HCT116 (cell line): ENCODE results near the gene TBCD. TPM values are rescaled to one million over a fixed set of nuclear protein-coding genes. Genes with fewer than 3 reads are reported as not detected.

Experiments used
- ATAC-seq: fragments of 200-7000 bp; cut with Tn5 transposase; 2 replicates; pipeline ENCODE4 v1.9.1; 2020; ENCODE audit warnings: mild to moderate bottlenecking, moderate library complexity
- BruUV-seq: library from RNA; stranded (reverse); fragments of 400-500 nt; replicated peaks from 2 replicates; lab custom pipeline; 2021; lab: Mats Ljungman, UMichigan
- CTCF ChIA-PET: fragments of 300-600 bp; sonication (Branson Sonifier 250); formaldehyde crosslinking; loops from one replicate; lab custom pipeline; 2021; ENCODE audit warnings: antibody characterized with exemption; lab: Charles Lee
- POLR2A ChIA-PET: fragments of 300-600, 350-600 bp; sonication (Branson Sonifier 250); formaldehyde crosslinking; loops from one replicate; lab custom pipeline; 2021; ENCODE audit warnings: antibody characterized with exemption; lab: Charles Lee
- RAD21 ChIA-PET, 2 experiments: fragments of 300-600 bp; sonication (Branson Sonifier 250); formaldehyde crosslinking; loops; one replicate each; lab custom pipeline; 2023; ENCODE audit warnings: low total read pairs in 2 of 2; ENCODE audit not compliant: uncharacterized antibody in 2 of 2, unreplicated experiment in 2 of 2, low non-redundant PET in 1 of 2; lab: Charles Lee
- DNase-seq: peaks from one replicate; pipeline ENCODE4 v3.0.0-alpha.2; 2010; ENCODE audit warnings: low read depth, low spot score
- H2AFZ ChIP-seq: fragments of 200-600 bp; shearing (Covaris generic), sonication (generic); 2 replicates; pipeline ENCODE4 v1.6.1; 2017; ENCODE audit warnings: low read depth, mixed run types, mixed read lengths, antibody characterized with exemption, low read length; ENCODE audit not compliant: poor library complexity, severe bottlenecking
- H3K27ac ChIP-seq: 2 replicates; pipeline ENCODE4 v1.5.1; 2012; ENCODE audit warnings: low read depth, low read length
- H3K27me3 ChIP-seq: fragments of 200-600 bp; sonication (generic); 2 replicates; pipeline ENCODE4 v1.6.1; 2016; ENCODE audit warnings: mixed run types, low read length, mixed read lengths; ENCODE audit not compliant: insufficient read depth
- H3K36me3 ChIP-seq, 2 experiments: fragments of 200-500 bp in 1 of 2; fragments of 200-600 bp in 1 of 2; sonication (Bioruptor generic) in 1 of 2; sonication (generic) in 1 of 2; 2 replicates each; pipeline versions ENCODE4 v1.5.1 to v1.6.1; 2014 to 2016; ENCODE audit warnings: low read length in 2 of 2, inconsistent platforms in 1 of 2, mixed read lengths in 1 of 2, mixed run types in 1 of 2; ENCODE audit not compliant: insufficient read depth in 2 of 2, control insufficient read depth in 1 of 2
- H3K4me1 ChIP-seq, 2 experiments: fragments of 200-600 bp in 1 of 2; sonication (generic) in 1 of 2; 2 replicates each; pipeline versions ENCODE4 v1.5.1 to v1.6.1; 2012 to 2017; ENCODE audit warnings: low read length in 2 of 2, inconsistent platforms in 1 of 2, mild to moderate bottlenecking in 1 of 2, mixed read lengths in 1 of 2, mixed run types in 1 of 2, moderate library complexity in 1 of 2; ENCODE audit not compliant: insufficient read depth in 2 of 2, control insufficient read depth in 1 of 2
- H3K4me2 ChIP-seq: fragments of 200-600 bp; sonication (generic); 2 replicates; pipeline ENCODE4 v1.6.1; 2017; ENCODE audit warnings: mixed run types, low read length, mixed read lengths
- H3K4me3 ChIP-seq, 2 experiments: fragments of 200-600 bp in 1 of 2; sonication (generic) in 1 of 2; replicated peaks in 1 of 2; 2 replicates each; pipeline ENCODE4 v1.5.1; 2011 to 2016; ENCODE audit warnings: low read length in 2 of 2, control low read depth in 1 of 2, low read depth in 1 of 2, mild to moderate bottlenecking in 1 of 2, mixed read lengths in 1 of 2, mixed run types in 1 of 2
- H3K79me2 ChIP-seq: fragments of 200-600 bp; sonication (generic); 2 replicates; pipeline ENCODE4 v1.6.1; 2017; ENCODE audit warnings: mild to moderate bottlenecking, mixed run types, low read length, moderate library complexity, mixed read lengths; ENCODE audit not compliant: insufficient read depth
- H3K9ac ChIP-seq: fragments of 200-600 bp; sonication (generic); 2 replicates; pipeline ENCODE4 v1.6.1; 2016; ENCODE audit warnings: low read length, mixed read lengths
- H3K9me2 ChIP-seq: fragments of 200-600 bp; sonication (generic), shearing (Covaris generic); 2 replicates; pipeline ENCODE4 v1.6.1; 2017; ENCODE audit warnings: mixed run types, mild to moderate bottlenecking, moderate library complexity; ENCODE audit not compliant: insufficient read depth
- H3K9me3 ChIP-seq, 2 experiments: fragments of 200-500 bp in 1 of 2; fragments of 200-600 bp in 1 of 2; sonication (Bioruptor generic) in 1 of 2; sonication (generic) in 1 of 2; 2 replicates each; pipeline ENCODE4 v1.6.1; 2014 to 2017; ENCODE audit warnings: low read length in 2 of 2, mixed read lengths in 2 of 2, inconsistent platforms in 1 of 2, low read depth in 1 of 2, mild to moderate bottlenecking in 1 of 2, mixed run types in 1 of 2, moderate library complexity in 1 of 2; ENCODE audit not compliant: control insufficient read depth in 1 of 2, insufficient read depth in 1 of 2
- H4K20me1 ChIP-seq: fragments of 200-600 bp; sonication (generic), shearing (Covaris generic); 2 replicates; pipeline ENCODE4 v1.6.1; 2017; ENCODE audit warnings: mixed run types, mild to moderate bottlenecking, moderate library complexity; ENCODE audit not compliant: insufficient read depth
- CBX3 ChIP-seq: IDR thresholded peaks from 2 replicates; pipeline ENCODE4 v1.6.1; 2012; ENCODE audit warnings: low read depth
- EGR1 ChIP-seq: IDR thresholded peaks from 2 replicates; pipeline ENCODE4 v1.6.1; 2012; ENCODE audit warnings: low read depth
- ELF1 ChIP-seq: IDR thresholded peaks from 2 replicates; pipeline ENCODE4 v1.6.1; 2012; ENCODE audit warnings: low read depth, borderline replicate concordance
- EZH2 ChIP-seq: fragments of 200-600 bp; sonication (generic); IDR thresholded peaks from 2 replicates; pipeline ENCODE4 v1.6.1; 2017; ENCODE audit warnings: antibody characterized with exemption, mixed run types
- FOSL1 ChIP-seq: IDR thresholded peaks from 2 replicates; pipeline ENCODE4 v1.6.1; 2012; ENCODE audit warnings: low read depth
- POLR2A ChIP-seq: IDR thresholded peaks from 2 replicates; pipeline ENCODE4 v1.7.0; 2011; ENCODE audit warnings: borderline replicate concordance; ENCODE audit not compliant: insufficient read depth, insufficient read length; ENCODE audit errors: extremely low read depth
- RAD21 ChIP-seq: IDR thresholded peaks from 2 replicates; pipeline ENCODE4 v1.6.1; 2012; ENCODE audit warnings: low read depth, mild to moderate bottlenecking
- SP1 ChIP-seq: IDR thresholded peaks from 2 replicates; pipeline ENCODE4 v1.6.1; 2012; ENCODE audit warnings: low read depth
- SRF ChIP-seq: IDR thresholded peaks from 2 replicates; pipeline ENCODE4 v1.6.1; 2012; ENCODE audit warnings: low read depth
- YY1 ChIP-seq: IDR thresholded peaks from 2 replicates; pipeline ENCODE4 v1.6.1; 2011; ENCODE audit warnings: low read length, low read depth, moderate library complexity, mild to moderate bottlenecking; ENCODE audit not compliant: insufficient replicate concordance; ENCODE audit errors: extremely low read depth
- ZNF274 ChIP-seq: fragments of 200-500 bp; sonication (Bioruptor generic); IDR thresholded peaks from 2 replicates; pipeline ENCODE4 v1.6.1; 2014; ENCODE audit warnings: mild to moderate bottlenecking, low read depth, low read length, inconsistent platforms
- intact Hi-C: fragments of 100-400 bp; cut with micrococcal nuclease; formaldehyde crosslinking; loops from 2 replicates; pipeline ENCODE4 v1.10.0; 2022
- total RNA-seq: library from RNA; stranded (reverse); gene quantifications from one replicate; pipeline ENCODE4 v1.2.1, GENCODE V29; 2021; ENCODE audit not compliant: unreplicated experiment
- TF ChIP-seq, protein P1 (sequence below): IDR thresholded peaks from 2 replicates; pipeline ENCODE4 v1.6.1; 2011; ENCODE audit warnings: mild to moderate bottlenecking, low read length, moderate library complexity; ENCODE audit not compliant: insufficient replicate concordance; ENCODE audit errors: extremely low read depth
- TF ChIP-seq, protein P2 (sequence below): IDR thresholded peaks from 2 replicates; pipeline ENCODE4 v1.6.1; 2012
- TF ChIP-seq, protein P3 (sequence below): IDR thresholded peaks from 2 replicates; pipeline ENCODE4 v1.6.1; 2012; ENCODE audit warnings: low read depth

TBCD gene
- total RNA-seq, 1 experiment from 2014 or later: 152 TPM

DNA sequence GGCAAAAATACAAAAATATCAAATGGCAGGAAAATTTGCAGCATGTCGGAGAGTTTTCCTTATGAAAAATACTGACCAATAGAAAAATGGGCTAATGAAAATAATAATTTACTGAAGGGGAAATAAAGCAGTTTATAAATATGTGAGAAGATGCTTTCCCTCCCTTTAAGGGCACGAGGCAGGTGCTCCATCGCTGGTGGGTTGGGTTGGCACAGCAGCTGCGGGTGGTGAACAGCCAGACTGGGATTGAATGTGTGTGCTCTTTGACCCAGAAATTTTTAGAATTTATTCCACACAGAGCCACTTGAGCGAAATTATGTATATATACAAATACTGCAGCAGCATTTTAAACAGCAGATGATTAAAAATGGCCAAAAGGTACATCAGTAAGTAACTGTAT lies 197.1 kb downstream of the TBCD start:
- BruUV-seq: no TSS peak
- POLR2A ChIA-PET: no interaction called here
- RAD21 ChIA-PET: no interaction called here
- no peaks in the 10 kb centered on the region for H3K79me2 ChIP-seq
- no peak overlapping the region for H3K9ac ChIP-seq
- TF ChIP-seq, protein P1, sequence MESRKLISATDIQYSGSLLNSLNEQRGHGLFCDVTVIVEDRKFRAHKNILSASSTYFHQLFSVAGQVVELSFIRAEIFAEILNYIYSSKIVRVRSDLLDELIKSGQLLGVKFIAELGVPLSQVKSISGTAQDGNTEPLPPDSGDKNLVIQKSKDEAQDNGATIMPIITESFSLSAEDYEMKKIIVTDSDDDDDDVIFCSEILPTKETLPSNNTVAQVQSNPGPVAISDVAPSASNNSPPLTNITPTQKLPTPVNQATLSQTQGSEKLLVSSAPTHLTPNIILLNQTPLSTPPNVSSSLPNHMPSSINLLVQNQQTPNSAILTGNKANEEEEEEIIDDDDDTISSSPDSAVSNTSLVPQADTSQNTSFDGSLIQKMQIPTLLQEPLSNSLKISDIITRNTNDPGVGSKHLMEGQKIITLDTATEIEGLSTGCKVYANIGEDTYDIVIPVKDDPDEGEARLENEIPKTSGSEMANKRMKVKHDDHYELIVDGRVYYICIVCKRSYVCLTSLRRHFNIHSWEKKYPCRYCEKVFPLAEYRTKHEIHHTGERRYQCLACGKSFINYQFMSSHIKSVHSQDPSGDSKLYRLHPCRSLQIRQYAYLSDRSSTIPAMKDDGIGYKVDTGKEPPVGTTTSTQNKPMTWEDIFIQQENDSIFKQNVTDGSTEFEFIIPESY: no peak
- TF ChIP-seq RAD21 (no peak), ELF1 (no peak), ZNF274 (no peak), CBX3 (no peak), YY1 (no peak), SRF (no peak), POLR2A (no peak), EZH2 (no peak), SP1 (no peak), FOSL1 (no peak), EGR1 (no peak)
- TF ChIP-seq, protein P2, sequence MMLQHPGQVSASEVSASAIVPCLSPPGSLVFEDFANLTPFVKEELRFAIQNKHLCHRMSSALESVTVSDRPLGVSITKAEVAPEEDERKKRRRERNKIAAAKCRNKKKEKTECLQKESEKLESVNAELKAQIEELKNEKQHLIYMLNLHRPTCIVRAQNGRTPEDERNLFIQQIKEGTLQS: no peak
- TF ChIP-seq, protein P3, sequence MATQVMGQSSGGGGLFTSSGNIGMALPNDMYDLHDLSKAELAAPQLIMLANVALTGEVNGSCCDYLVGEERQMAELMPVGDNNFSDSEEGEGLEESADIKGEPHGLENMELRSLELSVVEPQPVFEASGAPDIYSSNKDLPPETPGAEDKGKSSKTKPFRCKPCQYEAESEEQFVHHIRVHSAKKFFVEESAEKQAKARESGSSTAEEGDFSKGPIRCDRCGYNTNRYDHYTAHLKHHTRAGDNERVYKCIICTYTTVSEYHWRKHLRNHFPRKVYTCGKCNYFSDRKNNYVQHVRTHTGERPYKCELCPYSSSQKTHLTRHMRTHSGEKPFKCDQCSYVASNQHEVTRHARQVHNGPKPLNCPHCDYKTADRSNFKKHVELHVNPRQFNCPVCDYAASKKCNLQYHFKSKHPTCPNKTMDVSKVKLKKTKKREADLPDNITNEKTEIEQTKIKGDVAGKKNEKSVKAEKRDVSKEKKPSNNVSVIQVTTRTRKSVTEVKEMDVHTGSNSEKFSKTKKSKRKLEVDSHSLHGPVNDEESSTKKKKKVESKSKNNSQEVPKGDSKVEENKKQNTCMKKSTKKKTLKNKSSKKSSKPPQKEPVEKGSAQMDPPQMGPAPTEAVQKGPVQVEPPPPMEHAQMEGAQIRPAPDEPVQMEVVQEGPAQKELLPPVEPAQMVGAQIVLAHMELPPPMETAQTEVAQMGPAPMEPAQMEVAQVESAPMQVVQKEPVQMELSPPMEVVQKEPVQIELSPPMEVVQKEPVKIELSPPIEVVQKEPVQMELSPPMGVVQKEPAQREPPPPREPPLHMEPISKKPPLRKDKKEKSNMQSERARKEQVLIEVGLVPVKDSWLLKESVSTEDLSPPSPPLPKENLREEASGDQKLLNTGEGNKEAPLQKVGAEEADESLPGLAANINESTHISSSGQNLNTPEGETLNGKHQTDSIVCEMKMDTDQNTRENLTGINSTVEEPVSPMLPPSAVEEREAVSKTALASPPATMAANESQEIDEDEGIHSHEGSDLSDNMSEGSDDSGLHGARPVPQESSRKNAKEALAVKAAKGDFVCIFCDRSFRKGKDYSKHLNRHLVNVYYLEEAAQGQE: no peak
- H3K27me3 ChIP-seq: no peaks in the 10 kb centered on the region
- H3K9me3 ChIP-seq: peaks cover 20 to 24% of the 10 kb centered on the region in 2 experiments; a peak in 3 of 4 replicates
- no peak overlapping the region for H3K27ac ChIP-seq
- H2AFZ ChIP-seq: no peak overlapping the region
- no peaks in the 10 kb centered on the region for H4K20me1 ChIP-seq
- intact Hi-C loops: no loop called here
- H3K4me3 ChIP-seq: no peak overlapping the region
- DNase-seq: no peak
- CTCF ChIA-PET: no interaction called here
- H3K4me2 ChIP-seq: no peak overlapping the region
- H3K4me1 ChIP-seq: no peaks in the 10 kb centered on the region
- peaks cover 0 to 20% of the 10 kb centered on the region in 2 experiments; a peak in 2 of 4 replicates for H3K36me3 ChIP-seq
- H3K9me2 ChIP-seq: no peaks in the 10 kb centered on the region
- no peak for ATAC-seq
